Amniotic epithelial cell (primary cell): Measurements from ENCODE around the gene ITPR1.
A peak's percentile ranks its signal among the peaks of the same experiment; 100 is the strongest.

Experiments
- DNase-seq: peaks from one replicate; pipeline ENCODE4 v3.0.0-alpha.2; 2010; ENCODE audit warnings: low read depth

Gene ITPR1

GRCh38 chr3:4491855-4492207, 1.3 kb upstream of the ITPR1 start:
- DNase-seq = no peak

- DNase-seq = peak; percentile 83
These were observed 737 bp upstream of the ITPR1 start for GRCh38 chr3:4492208-4493013.

GRCh38 chr3:4493941-4494894, 1.1 kb downstream of the ITPR1 start:
- DNase-seq = peak; percentile 30

GRCh38 chr3:4494895-4495264, 1.7 kb downstream of the ITPR1 start:
- no peak for DNase-seq

- peak; percentile 38 for DNase-seq
These were observed 2.3 kb downstream of the ITPR1 start for GRCh38 chr3:4495294-4496086.

GRCh38 chr3:4496087-4496452, 2.9 kb downstream of the ITPR1 start:
- DNase-seq = no peak

- DNase-seq = no peak
These were observed 4.0 kb downstream of the ITPR1 start for GRCh38 chr3:4497005-4497692.

- no peak for DNase-seq
These were observed 4.7 kb downstream of the ITPR1 start for GRCh38 chr3:4497843-4498324.

GRCh38 chr3:4498446-4498845, 5.3 kb downstream of the ITPR1 start:
- DNase-seq = no peak

GRCh38 chr3:4501437-4501836, 8.3 kb downstream of the ITPR1 start:
- no peak for DNase-seq

- DNase-seq = no peak
These were observed 8.8 kb downstream of the ITPR1 start for GRCh38 chr3:4501927-4502326.

GRCh38 chr3:4503050-4503449, 9.9 kb downstream of the ITPR1 start:
- no peak for DNase-seq

- DNase-seq = no peak
These were observed 11.5 kb downstream of the ITPR1 start for GRCh38 chr3:4504340-4505261.

- no peak for DNase-seq
These were observed 12.8 kb downstream of the ITPR1 start for GRCh38 chr3:4505688-4506558.

GRCh38 chr3:4506559-4507023, 13.4 kb downstream of the ITPR1 start:
- DNase-seq = no peak

- DNase-seq = peak; percentile 40
These were observed 14.0 kb downstream of the ITPR1 start for GRCh38 chr3:4507024-4507596.

- peak; percentile 9 for DNase-seq
These were observed 15.2 kb downstream of the ITPR1 start for GRCh38 chr3:4508048-4508981.

- no peak for DNase-seq
These were observed 15.9 kb downstream of the ITPR1 start for GRCh38 chr3:4509043-4509442.
